Endothelial cell (in vitro differentiated cells): Measurements from ENCODE around the gene USP37. TPM values are rescaled to one million over a fixed set of nuclear protein-coding genes. Genes with fewer than 3 reads are reported as not detected.

Experiments
- DNase-seq: peaks from one replicate; pipeline ENCODE4 v3.0.0; 2021; ENCODE audit warnings: low spot score
- H3K27ac Mint-ChIP-seq: one replicate; pipeline ENCODE4 v1.8.0; 2021; ENCODE audit warnings: mixed read lengths, inconsistent platforms; ENCODE audit not compliant: unreplicated experiment
- H3K27me3 Mint-ChIP-seq: one replicate; pipeline ENCODE4 v1.8.0; 2021; ENCODE audit warnings: mild to moderate bottlenecking, moderate library complexity, mixed read lengths, inconsistent platforms; ENCODE audit not compliant: unreplicated experiment
- H3K36me3 Mint-ChIP-seq: one replicate; pipeline ENCODE4 v1.8.0; 2021; ENCODE audit warnings: mild to moderate bottlenecking, low read depth, mixed read lengths, inconsistent platforms; ENCODE audit not compliant: unreplicated experiment
- H3K4me1 Mint-ChIP-seq: one replicate; pipeline ENCODE4 v1.8.0; 2021; ENCODE audit warnings: mild to moderate bottlenecking, mixed read lengths, inconsistent platforms; ENCODE audit not compliant: unreplicated experiment
- H3K4me3 Mint-ChIP-seq: one replicate; pipeline ENCODE4 v1.8.0; 2021; ENCODE audit warnings: mild to moderate bottlenecking, mixed read lengths, inconsistent platforms; ENCODE audit not compliant: unreplicated experiment
- H3K9me3 Mint-ChIP-seq: one replicate; pipeline ENCODE4 v1.8.0; 2021; ENCODE audit warnings: mixed read lengths, inconsistent platforms; ENCODE audit not compliant: unreplicated experiment
- CTCF ChIP-seq: fragments of 200-600 bp; sonication (generic); IDR thresholded peaks from one replicate; pipeline ENCODE4 v1.5.0; 2021; ENCODE audit warnings: antibody characterized with exemption; ENCODE audit not compliant: unreplicated experiment
- total RNA-seq: library from RNA; stranded (reverse); fragmentation: NEBNext Ultra II Directional; extraction: Animal tissue kit (Norgen Biotek cat#: 25700); gene quantifications from one replicate; pipeline ENCODE4 v1.2.1, GENCODE V29; 2021; ENCODE audit not compliant: unreplicated experiment

Gene USP37
- total RNA-seq, 1 donor from 2014 or later, result 16.1 TPM

- TF ChIP-seq CTCF, result no peak
- H3K27me3 Mint-ChIP-seq, result no peaks in the 10 kb centered on the region
- no peak for DNase-seq
- H3K4me3 Mint-ChIP-seq, result no peak overlapping the region
- peaks cover 4% of the 10 kb centered on the region for H3K36me3 Mint-ChIP-seq
- no peaks in the 10 kb centered on the region for H3K4me1 Mint-ChIP-seq
- no peaks in the 10 kb centered on the region for H3K9me3 Mint-ChIP-seq
- H3K27ac Mint-ChIP-seq, result no peak overlapping the region
Observed at GRCh38 chr2:218478544-218478943, 89.6 kb downstream of the USP37 start.

GRCh38 chr2:218477247-218477646 lies 90.9 kb downstream of the USP37 start:
- Mint-ChIP-seq H3K27me3 (no peaks in the 10 kb centered on the region), H3K36me3 (peaks cover 4% of the 10 kb centered on the region), H3K9me3 (no peaks in the 10 kb centered on the region)

GRCh38 chr2:218476676-218477075 lies 91.5 kb downstream of the USP37 start:
- H3K36me3 Mint-ChIP-seq, result peaks cover 4% of the 10 kb centered on the region

More at GRCh38 chr2:218477247-218477646, 90.9 kb downstream of the USP37 start:
- Mint-ChIP-seq H3K27ac (no peak overlapping the region), H3K4me3 (no peak overlapping the region), H3K4me1 (peaks cover 6% of the 10 kb centered on the region)
- DNase-seq, result no peak
- TF ChIP-seq CTCF, result no peak

GRCh38 chr2:218474527-218474926 lies 93.6 kb downstream of the USP37 start:
- no peak overlapping the region for H3K27ac Mint-ChIP-seq
- no peak for TF ChIP-seq CTCF
- no peaks in the 10 kb centered on the region for H3K9me3 Mint-ChIP-seq
- peaks cover 4% of the 10 kb centered on the region for H3K36me3 Mint-ChIP-seq
- DNase-seq, result no peak
- H3K27me3 Mint-ChIP-seq, result no peaks in the 10 kb centered on the region
- no peak overlapping the region for H3K4me3 Mint-ChIP-seq
- peaks cover 6% of the 10 kb centered on the region for H3K4me1 Mint-ChIP-seq

More at GRCh38 chr2:218476676-218477075, 91.5 kb downstream of the USP37 start:
- Mint-ChIP-seq H3K27ac (no peak overlapping the region), H3K4me1 (peaks cover 6% of the 10 kb centered on the region), H3K27me3 (no peaks in the 10 kb centered on the region), H3K4me3 (no peak overlapping the region), H3K9me3 (no peaks in the 10 kb centered on the region)
- TF ChIP-seq CTCF, result no peak
- no peak for DNase-seq

- Mint-ChIP-seq H3K4me3 (no peak overlapping the region), H3K9me3 (no peaks in the 10 kb centered on the region), H3K27ac (peak overlapping the region; percentile 16), H3K27me3 (no peaks in the 10 kb centered on the region), H3K4me1 (peaks cover 6% of the 10 kb centered on the region), H3K36me3 (peaks cover 4% of the 10 kb centered on the region)
- TF ChIP-seq CTCF, result no peak
- no peak for DNase-seq
Observed at GRCh38 chr2:218472988-218473387, 95.2 kb downstream of the USP37 start.
